Measurements from ENCODE around the gene TAS2R16.

Gene TAS2R16

GRCh38 chr7:123022576-123022975 lies 27.1 kb upstream of the TAS2R16 start:
- no peaks in the 10 kb centered on the region for H3K27me3 ChIP-seq (ENCODE audit: control insufficient read depth in 1 of 2, insufficient read depth in 2 of 2, low read length in 2 of 2)
- no peaks in the 10 kb centered on the region for H3K4me1 ChIP-seq (ENCODE audit: control insufficient read depth in 1 of 2, insufficient read depth in 2 of 2, low read length in 2 of 2)
- no peak overlapping the region for H3K27ac ChIP-seq (ENCODE audit: low read depth, low read length)
- H3K9me3 ChIP-seq (ENCODE audit: control insufficient read depth in 1 of 2, low read length in 2 of 2) = no peaks in the 10 kb centered on the region
- H3K9ac ChIP-seq (ENCODE audit: low read depth in 1 of 2, low read length in 2 of 2) = no peak overlapping the region
- H3K4me3 ChIP-seq (ENCODE audit: low read depth in 1 of 2, low read length in 2 of 2) = no peak overlapping the region
- H3K36me3 ChIP-seq (ENCODE audit: control insufficient read depth in 1 of 2, insufficient read depth in 2 of 2, low read length in 2 of 2) = no peaks in the 10 kb centered on the region

DNA sequence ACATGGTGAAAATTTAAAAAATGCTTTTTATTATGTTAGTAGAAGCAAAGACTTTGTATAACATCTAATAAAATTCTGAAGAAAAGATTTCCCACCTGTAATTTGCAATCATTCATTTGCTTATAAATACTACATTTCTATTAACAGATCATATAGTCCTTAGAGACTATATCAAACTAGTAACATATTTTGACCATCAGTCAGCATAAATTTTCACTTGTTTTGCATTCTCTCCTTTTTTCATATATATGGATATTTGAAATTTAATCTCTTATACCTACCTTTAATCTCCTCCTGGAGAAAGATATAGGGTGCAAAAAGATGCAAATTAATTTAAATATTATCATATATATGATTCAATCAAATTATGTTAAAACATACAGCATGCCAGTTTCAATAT lies 16.9 kb upstream of the TAS2R16 start:
- no peaks in the 10 kb centered on the region for H3K27me3 ChIP-seq (ENCODE audit: control insufficient read depth in 1 of 2, insufficient read depth in 2 of 2, low read length in 2 of 2)
- no peak overlapping the region for H3K27ac ChIP-seq (ENCODE audit: low read depth, low read length)
- no peaks in the 10 kb centered on the region for H3K4me1 ChIP-seq (ENCODE audit: control insufficient read depth in 1 of 2, insufficient read depth in 2 of 2, low read length in 2 of 2)
- H3K4me3 ChIP-seq (ENCODE audit: low read depth in 1 of 2, low read length in 2 of 2) = no peak overlapping the region
- peaks cover 0 to 4% of the 10 kb centered on the region in 2 donors for H3K9me3 ChIP-seq (ENCODE audit: control insufficient read depth in 1 of 2, low read length in 2 of 2)
- no peak overlapping the region for H3K9ac ChIP-seq (ENCODE audit: low read depth in 1 of 2, low read length in 2 of 2)
- no peaks in the 10 kb centered on the region for H3K36me3 ChIP-seq (ENCODE audit: control insufficient read depth in 1 of 2, insufficient read depth in 2 of 2, low read length in 2 of 2)

- Histone ChIP-seq H3K9ac (ENCODE audit: low read depth in 1 of 2, low read length in 2 of 2) (no peak overlapping the region), H3K27me3 (ENCODE audit: control insufficient read depth in 1 of 2, insufficient read depth in 2 of 2, low read length in 2 of 2) (no peaks in the 10 kb centered on the region), H3K4me3 (ENCODE audit: low read depth in 1 of 2, low read length in 2 of 2) (no peak overlapping the region), H3K9me3 (ENCODE audit: control insufficient read depth in 1 of 2, low read length in 2 of 2) (peaks cover 0 to 4% of the 10 kb centered on the region in 2 donors), H3K36me3 (ENCODE audit: control insufficient read depth in 1 of 2, insufficient read depth in 2 of 2, low read length in 2 of 2) (no peaks in the 10 kb centered on the region), H3K4me1 (ENCODE audit: control insufficient read depth in 1 of 2, insufficient read depth in 2 of 2, low read length in 2 of 2) (no peaks in the 10 kb centered on the region), H3K27ac (ENCODE audit: low read depth, low read length) (no peak overlapping the region)
Observed at GRCh38 chr7:123011766-123012369, 16.4 kb upstream of the TAS2R16 start.

- Histone ChIP-seq H3K4me1 (ENCODE audit: control insufficient read depth in 1 of 2, insufficient read depth in 2 of 2, low read length in 2 of 2) (no peaks in the 10 kb centered on the region), H3K9me3 (ENCODE audit: control insufficient read depth in 1 of 2, low read length in 2 of 2) (no peaks in the 10 kb centered on the region)
Observed at GRCh38 chr7:123004931-123005330, 9.4 kb upstream of the TAS2R16 start.

GRCh38 chr7:123003539-123004126 lies 8.1 kb upstream of the TAS2R16 start:
- Histone ChIP-seq H3K9me3 (ENCODE audit: control insufficient read depth in 1 of 2, low read length in 2 of 2) (no peaks in the 10 kb centered on the region), H3K4me3 (ENCODE audit: low read depth in 1 of 2, low read length in 2 of 2) (no peak overlapping the region), H3K36me3 (ENCODE audit: control insufficient read depth in 1 of 2, insufficient read depth in 2 of 2, low read length in 2 of 2) (no peaks in the 10 kb centered on the region), H3K27me3 (ENCODE audit: control insufficient read depth in 1 of 2, insufficient read depth in 2 of 2, low read length in 2 of 2) (no peaks in the 10 kb centered on the region), H3K27ac (ENCODE audit: low read depth, low read length) (no peak overlapping the region), H3K9ac (ENCODE audit: low read depth in 1 of 2, low read length in 2 of 2) (no peak overlapping the region), H3K4me1 (ENCODE audit: control insufficient read depth in 1 of 2, insufficient read depth in 2 of 2, low read length in 2 of 2) (no peaks in the 10 kb centered on the region)

More at GRCh38 chr7:123004931-123005330, 9.4 kb upstream of the TAS2R16 start:
- Histone ChIP-seq H3K27ac (ENCODE audit: low read depth, low read length) (no peak overlapping the region), H3K36me3 (ENCODE audit: control insufficient read depth in 1 of 2, insufficient read depth in 2 of 2, low read length in 2 of 2) (no peaks in the 10 kb centered on the region), H3K4me3 (ENCODE audit: low read depth in 1 of 2, low read length in 2 of 2) (no peak overlapping the region), H3K9ac (ENCODE audit: low read depth in 1 of 2, low read length in 2 of 2) (no peak overlapping the region), H3K27me3 (ENCODE audit: control insufficient read depth in 1 of 2, insufficient read depth in 2 of 2, low read length in 2 of 2) (no peaks in the 10 kb centered on the region)

DNA sequence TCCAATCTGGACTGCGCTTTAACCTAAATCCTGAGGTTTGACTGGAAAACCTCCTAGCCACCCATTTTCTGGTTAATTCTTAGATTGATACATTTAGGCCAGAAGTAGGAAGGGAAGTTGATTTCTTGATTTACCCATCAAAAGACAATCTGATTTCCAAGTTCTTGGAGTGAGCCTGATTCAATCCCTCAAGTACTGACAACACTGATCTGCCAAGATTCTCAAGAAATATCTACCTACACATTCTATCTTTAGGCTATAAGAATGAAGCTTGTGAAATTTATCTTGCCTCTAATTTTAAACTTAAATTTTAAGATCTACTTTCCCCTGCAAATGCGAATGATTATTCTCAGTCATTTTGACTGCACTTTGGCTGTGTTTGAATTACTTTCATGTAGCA lies 5.9 kb downstream of the TAS2R16 start:
- no peaks in the 10 kb centered on the region for H3K9me3 ChIP-seq (ENCODE audit: control insufficient read depth in 1 of 2, low read length in 2 of 2)
- no peaks in the 10 kb centered on the region for H3K36me3 ChIP-seq (ENCODE audit: control insufficient read depth in 1 of 2, insufficient read depth in 2 of 2, low read length in 2 of 2)
- H3K9ac ChIP-seq (ENCODE audit: low read depth in 1 of 2, low read length in 2 of 2) = no peak overlapping the region
- no peaks in the 10 kb centered on the region for H3K4me1 ChIP-seq (ENCODE audit: control insufficient read depth in 1 of 2, insufficient read depth in 2 of 2, low read length in 2 of 2)
- no peak overlapping the region for H3K27ac ChIP-seq (ENCODE audit: low read depth, low read length)
- H3K27me3 ChIP-seq (ENCODE audit: control insufficient read depth in 1 of 2, insufficient read depth in 2 of 2, low read length in 2 of 2) = no peaks in the 10 kb centered on the region
- H3K4me3 ChIP-seq (ENCODE audit: low read depth in 1 of 2, low read length in 2 of 2) = no peak overlapping the region

DNA sequence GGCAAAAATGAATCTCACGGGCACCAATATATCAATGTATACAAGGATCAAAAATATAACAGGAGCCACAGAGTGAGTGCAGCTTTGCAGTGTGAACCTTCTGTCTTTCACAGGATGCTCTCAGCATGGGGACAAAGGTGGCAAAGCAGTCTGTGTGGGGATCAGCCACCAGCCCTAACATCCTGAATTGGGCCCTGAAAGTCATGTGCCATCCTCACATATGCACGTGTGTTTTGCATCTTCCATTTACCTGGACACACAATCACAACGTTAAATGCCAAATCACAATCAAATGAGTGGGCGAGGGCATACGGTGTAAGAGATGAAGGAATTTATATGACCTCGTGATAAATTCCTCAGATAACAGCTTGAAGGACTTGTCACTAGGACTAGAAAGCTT lies 6.5 kb downstream of the TAS2R16 start:
- H3K9ac ChIP-seq (ENCODE audit: low read depth in 1 of 2, low read length in 2 of 2) = no peak overlapping the region
- no peaks in the 10 kb centered on the region for H3K27me3 ChIP-seq (ENCODE audit: control insufficient read depth in 1 of 2, insufficient read depth in 2 of 2, low read length in 2 of 2)
- H3K36me3 ChIP-seq (ENCODE audit: control insufficient read depth in 1 of 2, insufficient read depth in 2 of 2, low read length in 2 of 2) = no peaks in the 10 kb centered on the region
- no peak overlapping the region for H3K4me3 ChIP-seq (ENCODE audit: low read depth in 1 of 2, low read length in 2 of 2)
- H3K4me1 ChIP-seq (ENCODE audit: control insufficient read depth in 1 of 2, insufficient read depth in 2 of 2, low read length in 2 of 2) = no peaks in the 10 kb centered on the region
- no peak overlapping the region for H3K27ac ChIP-seq (ENCODE audit: low read depth, low read length)
- no peaks in the 10 kb centered on the region for H3K9me3 ChIP-seq (ENCODE audit: control insufficient read depth in 1 of 2, low read length in 2 of 2)

GRCh38 chr7:122988333-122988732 lies 7.2 kb downstream of the TAS2R16 start:
- Histone ChIP-seq H3K27me3 (ENCODE audit: control insufficient read depth in 1 of 2, insufficient read depth in 2 of 2, low read length in 2 of 2) (no peaks in the 10 kb centered on the region), H3K4me1 (ENCODE audit: control insufficient read depth in 1 of 2, insufficient read depth in 2 of 2, low read length in 2 of 2) (no peaks in the 10 kb centered on the region), H3K36me3 (ENCODE audit: control insufficient read depth in 1 of 2, insufficient read depth in 2 of 2, low read length in 2 of 2) (no peaks in the 10 kb centered on the region), H3K4me3 (ENCODE audit: low read depth in 1 of 2, low read length in 2 of 2) (no peak overlapping the region), H3K9me3 (ENCODE audit: control insufficient read depth in 1 of 2, low read length in 2 of 2) (no peaks in the 10 kb centered on the region), H3K9ac (ENCODE audit: low read depth in 1 of 2, low read length in 2 of 2) (no peak overlapping the region), H3K27ac (ENCODE audit: low read depth, low read length) (no peak overlapping the region)

GRCh38 chr7:122987463-122987862 lies 8.0 kb downstream of the TAS2R16 start:
- Histone ChIP-seq H3K36me3 (ENCODE audit: control insufficient read depth in 1 of 2, insufficient read depth in 2 of 2, low read length in 2 of 2) (no peaks in the 10 kb centered on the region), H3K9me3 (ENCODE audit: control insufficient read depth in 1 of 2, low read length in 2 of 2) (no peaks in the 10 kb centered on the region), H3K27ac (ENCODE audit: low read depth, low read length) (no peak overlapping the region), H3K4me3 (ENCODE audit: low read depth in 1 of 2, low read length in 2 of 2) (no peak overlapping the region), H3K27me3 (ENCODE audit: control insufficient read depth in 1 of 2, insufficient read depth in 2 of 2, low read length in 2 of 2) (no peaks in the 10 kb centered on the region), H3K4me1 (ENCODE audit: control insufficient read depth in 1 of 2, insufficient read depth in 2 of 2, low read length in 2 of 2) (no peaks in the 10 kb centered on the region), H3K9ac (ENCODE audit: low read depth in 1 of 2, low read length in 2 of 2) (no peak overlapping the region)

GRCh38 chr7:122984021-122984420 lies 11.5 kb downstream of the TAS2R16 start:
- no peak overlapping the region for H3K27ac ChIP-seq (ENCODE audit: low read depth, low read length)
- H3K4me1 ChIP-seq (ENCODE audit: control insufficient read depth in 1 of 2, insufficient read depth in 2 of 2, low read length in 2 of 2) = no peaks in the 10 kb centered on the region
- H3K4me3 ChIP-seq (ENCODE audit: low read depth in 1 of 2, low read length in 2 of 2) = no peak overlapping the region
- no peak overlapping the region for H3K9ac ChIP-seq (ENCODE audit: low read depth in 1 of 2, low read length in 2 of 2)
- no peaks in the 10 kb centered on the region for H3K9me3 ChIP-seq (ENCODE audit: control insufficient read depth in 1 of 2, low read length in 2 of 2)
- H3K27me3 ChIP-seq (ENCODE audit: control insufficient read depth in 1 of 2, insufficient read depth in 2 of 2, low read length in 2 of 2) = no peaks in the 10 kb centered on the region
- no peaks in the 10 kb centered on the region for H3K36me3 ChIP-seq (ENCODE audit: control insufficient read depth in 1 of 2, insufficient read depth in 2 of 2, low read length in 2 of 2)

All from duodenal mucosa (tissue), 2 donors.